Stimulated activated CD8-positive, alpha-beta memory T cell treated with anti-CD3 and anti-CD28 coated beads, Interleukin-12 subunit alpha, Interleukin-12 subunit beta, amount 100 ng/mL, for 24 hours (primary cell): ENCODE data around the gene CFAP69.
"Not testable (repeated sequence)": the region's sequence is repeated elsewhere in the genome, so short reads cannot be mapped to it uniquely, and the experiment has no call there.

Source experiments
- DNase-seq: peaks from one replicate; pipeline ENCODE4 v3.0.0-alpha.2; 2020; ENCODE audit errors: extremely low read depth

Gene CFAP69

DNA sequence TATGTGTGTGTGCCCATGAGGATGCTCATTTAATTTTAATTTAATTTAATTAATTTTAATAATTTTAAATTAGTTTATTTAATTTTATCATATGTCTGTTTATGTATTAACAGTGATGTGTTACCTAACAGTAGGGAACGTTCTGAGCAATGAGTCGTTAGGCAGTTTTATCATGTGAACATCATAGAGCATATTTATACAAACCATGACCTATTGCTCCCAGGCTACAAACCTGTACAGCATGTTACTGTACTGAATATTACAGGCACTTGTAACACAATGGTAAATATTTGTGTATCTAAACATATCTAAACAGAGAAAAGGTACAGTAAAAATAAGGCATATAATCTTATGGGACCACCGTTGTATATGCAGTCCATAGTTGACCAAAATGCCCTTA, 13.7 kb upstream of the CFAP69 start:
- DNase-seq: no peak

DNA sequence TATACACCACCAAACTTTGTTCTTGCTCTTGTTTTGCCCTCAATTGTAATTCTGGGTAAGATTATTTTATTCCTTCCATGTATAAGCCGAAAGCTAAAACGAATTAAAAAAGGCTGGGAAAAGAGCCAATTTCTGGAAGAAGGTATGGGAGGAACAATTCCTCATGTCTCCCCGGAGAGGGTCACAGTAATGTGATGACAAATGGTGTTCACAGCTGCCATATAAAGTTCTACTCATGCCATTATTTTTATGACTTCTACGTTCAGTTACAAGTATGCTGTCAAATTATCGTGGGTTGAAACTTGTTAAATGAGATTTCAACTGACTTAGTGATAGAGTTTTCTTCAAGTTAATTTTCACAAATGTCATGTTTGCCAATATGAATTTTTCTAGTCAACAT, 12.5 kb upstream of the CFAP69 start:
- no peak for DNase-seq

DNA sequence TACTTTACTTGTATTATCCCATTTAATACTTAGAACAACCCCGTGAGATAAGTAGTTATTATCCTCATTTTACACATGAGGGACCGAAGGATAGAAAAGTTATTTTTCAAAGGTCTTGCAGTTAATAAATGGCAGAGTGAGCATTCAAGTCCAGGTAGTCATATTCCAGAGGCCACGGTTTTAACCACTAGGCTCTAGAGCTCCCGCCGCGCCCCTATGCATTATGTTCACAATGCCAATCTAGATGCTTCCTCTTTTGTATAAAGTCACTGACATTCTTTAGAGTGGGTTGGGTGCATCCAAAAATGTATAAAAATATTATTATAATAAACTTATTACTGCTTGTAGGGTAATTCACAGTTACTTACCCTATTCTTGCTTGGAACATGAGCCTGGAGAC, 11.4 kb upstream of the CFAP69 start:
- no peak for DNase-seq

DNA sequence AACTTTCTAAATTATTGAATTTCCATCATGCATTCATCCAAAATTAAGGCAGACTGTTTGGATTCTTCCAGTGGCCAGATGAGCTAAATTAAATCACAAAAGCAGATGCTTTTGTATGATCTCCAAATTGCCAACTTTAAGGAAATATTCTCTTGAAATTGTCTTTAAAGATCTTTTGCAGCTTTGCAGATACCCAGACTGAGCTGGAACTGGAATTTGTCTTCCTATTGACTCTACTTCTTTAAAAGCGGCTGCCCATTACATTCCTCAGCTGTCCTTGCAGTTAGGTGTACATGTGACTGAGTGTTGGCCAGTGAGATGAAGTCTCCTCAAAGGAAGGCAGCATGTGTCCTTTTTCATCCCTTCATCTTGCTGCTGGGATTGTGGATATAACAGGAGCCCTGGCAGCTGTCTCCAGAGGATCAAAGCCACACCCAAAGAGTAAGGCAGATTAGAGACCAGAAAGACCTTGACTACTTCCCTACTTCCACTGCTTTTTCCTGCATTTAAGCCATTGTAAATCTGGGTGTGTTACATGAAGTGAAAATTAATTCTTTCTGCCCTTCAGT, 8.2 kb upstream of the CFAP69 start:
- DNase-seq: no peak

DNA sequence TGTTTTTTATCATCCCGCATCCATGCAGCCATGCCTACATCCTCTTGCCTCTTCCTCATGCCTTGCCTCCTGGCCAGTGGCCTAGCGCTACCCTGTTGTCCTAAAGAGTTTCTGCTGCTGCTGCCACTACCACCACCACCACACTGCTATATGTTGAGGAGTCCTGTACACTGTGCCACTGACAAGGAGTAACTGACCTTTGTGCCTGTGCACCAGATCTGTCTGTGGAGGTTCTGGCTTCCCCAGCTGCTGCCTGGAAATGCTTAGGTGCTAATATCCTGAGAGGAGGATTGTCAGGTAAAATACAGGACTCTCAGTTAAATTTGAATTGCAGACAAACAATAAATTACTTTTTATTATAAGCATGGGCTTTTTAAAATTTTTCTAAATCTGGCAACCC, 7.0 kb upstream of the CFAP69 start:
- DNase-seq: no peak

DNA sequence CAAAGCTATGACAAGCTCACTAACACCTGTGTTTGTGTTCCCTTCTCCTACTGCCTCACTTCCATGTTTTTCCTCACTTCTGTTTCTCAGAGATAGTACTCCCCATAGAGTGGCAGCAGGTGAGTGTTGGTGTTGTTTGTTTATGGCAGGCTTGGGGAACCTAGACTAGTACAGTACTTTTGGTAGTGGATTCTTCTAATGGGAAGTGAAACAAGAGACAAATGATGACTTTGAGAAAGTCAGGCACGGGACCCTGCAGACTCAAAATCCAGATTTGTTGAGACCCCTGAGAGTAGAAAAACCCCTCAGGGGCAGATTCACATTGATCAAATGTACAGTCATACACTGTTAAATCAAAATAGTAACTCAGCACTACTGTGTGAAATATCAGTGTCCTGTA, 6.4 kb upstream of the CFAP69 start:
- no peak for DNase-seq

DNA sequence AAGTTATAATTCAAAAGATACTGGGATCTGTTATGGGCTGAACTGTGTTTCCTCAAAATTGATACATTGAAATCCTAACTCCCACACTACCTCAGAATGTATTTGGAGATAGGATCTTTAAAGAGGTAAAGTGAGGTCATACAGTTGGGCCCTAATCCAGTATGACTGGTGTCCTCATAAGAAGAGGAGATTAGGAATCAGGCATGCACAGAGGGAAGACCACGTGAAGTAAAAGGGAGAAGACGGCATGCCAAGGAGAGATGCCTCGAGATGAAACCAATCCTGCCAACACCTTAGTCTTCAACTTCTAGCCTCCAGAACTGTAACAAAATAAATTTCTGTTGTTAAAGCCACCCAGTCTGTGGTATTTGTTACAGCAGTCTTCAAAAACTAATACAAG, 5.9 kb upstream of the CFAP69 start:
- no peak for DNase-seq

DNA sequence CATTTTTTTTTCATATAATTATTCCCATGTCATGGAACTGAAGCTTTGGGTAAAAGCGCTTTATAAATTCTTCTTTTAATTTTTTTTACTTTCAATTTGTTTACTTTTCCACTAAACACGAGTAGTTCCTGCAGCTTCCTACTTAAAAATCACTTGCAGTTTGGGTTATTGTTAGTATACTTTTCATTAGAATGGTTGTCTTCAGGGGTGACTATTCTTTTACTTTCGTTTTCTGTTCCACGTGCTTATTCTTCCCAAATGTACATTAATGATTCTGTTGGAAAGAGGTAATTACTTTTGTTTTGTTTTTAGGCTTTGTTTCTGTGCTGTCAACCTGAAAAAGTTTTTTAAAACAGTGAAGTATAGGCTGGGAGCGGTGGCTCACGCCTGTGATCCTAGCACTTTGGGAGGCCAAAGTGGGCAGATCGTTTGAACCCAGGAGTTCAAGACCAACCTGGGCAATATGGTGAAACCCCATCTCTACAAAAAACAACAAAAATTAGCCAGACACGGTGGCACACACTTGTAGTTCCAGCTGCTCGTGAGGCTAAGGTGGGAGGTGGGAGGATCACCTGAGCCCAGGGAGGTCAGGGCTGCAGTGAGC, 5.2 kb upstream of the CFAP69 start:
- no peak for DNase-seq

DNA sequence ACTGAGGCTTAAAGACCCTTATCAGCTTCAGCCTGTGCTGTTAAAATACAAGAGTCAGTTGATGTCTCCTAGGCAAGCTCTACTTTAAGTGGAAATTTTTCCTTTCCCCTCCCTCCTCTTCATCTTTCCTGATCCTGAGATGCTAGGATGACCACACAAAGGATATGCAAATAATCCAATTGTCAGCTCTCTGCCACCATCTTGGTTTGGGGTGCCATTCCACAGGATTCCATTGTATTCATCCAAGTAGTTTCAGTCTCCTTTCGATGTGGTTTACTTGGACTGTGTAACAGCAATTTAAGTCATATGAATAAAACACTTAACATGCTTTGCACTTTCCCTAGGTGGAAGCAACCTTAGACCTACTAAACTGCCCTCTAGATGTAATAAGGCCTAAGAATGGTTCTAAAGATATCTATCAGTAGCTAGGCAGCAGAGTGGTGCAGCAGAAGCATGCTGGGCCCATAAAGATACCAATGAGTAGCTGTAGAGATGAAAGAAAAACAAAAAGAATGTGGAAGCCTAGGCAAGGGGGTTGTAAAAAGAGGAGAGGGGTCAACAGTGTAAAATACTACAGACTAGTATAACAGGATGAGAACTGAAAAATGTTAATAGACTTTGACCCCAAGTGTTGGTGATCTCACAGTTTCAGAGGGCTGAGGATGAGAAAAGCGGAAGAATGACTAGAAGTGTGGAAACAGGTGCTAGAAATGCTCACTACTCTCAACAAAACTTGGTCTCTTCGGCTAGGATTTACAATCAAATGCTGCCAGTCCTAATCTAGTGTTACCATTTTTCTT, 2.4 kb upstream of the CFAP69 start:
- DNase-seq: no peak

DNA sequence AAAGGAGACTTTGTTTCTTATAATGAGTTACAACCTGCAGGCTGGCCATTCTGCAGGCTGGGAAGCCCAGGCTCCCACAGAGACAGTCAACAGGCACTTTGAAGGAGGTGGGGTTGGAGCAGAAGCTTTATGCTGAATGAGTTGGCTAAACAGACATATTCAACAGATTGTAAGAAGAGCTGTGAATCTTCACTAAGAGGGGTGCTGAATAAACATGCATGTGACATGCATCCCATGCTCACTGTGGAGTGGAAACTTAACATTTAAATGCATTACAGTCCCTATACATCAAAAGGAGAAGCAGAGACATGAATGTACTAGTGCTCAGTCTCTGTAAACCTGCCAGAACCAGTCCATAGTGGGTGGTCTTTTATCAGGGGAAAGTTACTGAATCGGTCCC, 1.4 kb upstream of the CFAP69 start:
- DNase-seq: no peak

DNA sequence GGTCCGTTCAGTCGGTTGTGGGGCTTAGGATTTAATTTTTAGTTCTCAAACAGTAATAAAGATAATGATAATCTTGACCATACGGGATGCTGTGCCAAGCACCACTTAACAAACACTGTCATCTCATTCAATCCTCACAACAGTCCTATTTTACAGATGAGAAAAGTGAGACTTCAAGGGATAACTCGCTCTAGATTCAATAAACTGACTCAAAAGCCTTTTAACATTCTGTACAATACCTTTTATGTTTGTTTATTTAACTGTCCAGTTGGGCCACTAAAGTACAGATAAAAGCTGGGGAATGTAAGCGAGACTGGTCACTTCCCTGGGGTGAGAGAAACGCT, 437 bp upstream of the CFAP69 start:
- DNase-seq: no peak

DNA sequence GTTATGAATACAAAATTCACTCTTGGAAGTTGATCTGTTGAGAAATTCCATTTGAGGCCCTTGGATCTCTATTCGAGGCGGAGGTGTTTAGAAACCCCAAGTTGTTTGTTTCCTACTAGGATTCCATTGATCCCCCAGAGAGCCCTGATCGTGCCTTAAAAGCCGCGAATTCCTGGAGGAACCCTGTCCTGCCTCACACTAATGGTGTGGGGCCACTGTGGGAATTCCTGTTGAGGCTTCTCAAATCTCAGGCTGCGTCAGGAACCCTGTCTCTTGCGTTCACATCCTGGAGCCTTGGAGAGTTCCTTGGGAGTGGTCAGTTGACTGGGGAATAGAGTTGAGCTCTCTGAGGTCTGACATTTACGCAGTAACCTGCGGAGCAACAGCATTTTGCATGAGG, 1.2 kb downstream of the CFAP69 start:
- no peak for DNase-seq

DNA sequence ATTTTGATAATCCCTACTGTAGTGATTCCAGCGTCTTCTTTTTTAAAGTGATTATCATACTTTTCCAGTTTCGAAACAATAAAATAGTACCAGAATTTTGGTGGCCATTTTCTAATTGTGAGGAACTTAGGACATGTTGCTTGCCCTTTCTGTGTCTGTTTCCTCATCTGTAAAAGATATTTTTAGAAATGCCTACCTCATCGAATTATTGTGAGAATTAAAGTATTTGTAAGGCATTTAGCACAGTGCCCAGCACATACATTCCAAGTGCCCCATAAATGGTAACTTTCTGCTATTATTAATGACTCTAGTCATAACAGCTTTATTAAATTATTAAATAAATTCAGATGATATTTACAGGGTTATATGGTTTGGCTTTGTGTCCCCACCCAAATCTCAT, 3.7 kb downstream of the CFAP69 start:
- DNase-seq: no peak

DNA sequence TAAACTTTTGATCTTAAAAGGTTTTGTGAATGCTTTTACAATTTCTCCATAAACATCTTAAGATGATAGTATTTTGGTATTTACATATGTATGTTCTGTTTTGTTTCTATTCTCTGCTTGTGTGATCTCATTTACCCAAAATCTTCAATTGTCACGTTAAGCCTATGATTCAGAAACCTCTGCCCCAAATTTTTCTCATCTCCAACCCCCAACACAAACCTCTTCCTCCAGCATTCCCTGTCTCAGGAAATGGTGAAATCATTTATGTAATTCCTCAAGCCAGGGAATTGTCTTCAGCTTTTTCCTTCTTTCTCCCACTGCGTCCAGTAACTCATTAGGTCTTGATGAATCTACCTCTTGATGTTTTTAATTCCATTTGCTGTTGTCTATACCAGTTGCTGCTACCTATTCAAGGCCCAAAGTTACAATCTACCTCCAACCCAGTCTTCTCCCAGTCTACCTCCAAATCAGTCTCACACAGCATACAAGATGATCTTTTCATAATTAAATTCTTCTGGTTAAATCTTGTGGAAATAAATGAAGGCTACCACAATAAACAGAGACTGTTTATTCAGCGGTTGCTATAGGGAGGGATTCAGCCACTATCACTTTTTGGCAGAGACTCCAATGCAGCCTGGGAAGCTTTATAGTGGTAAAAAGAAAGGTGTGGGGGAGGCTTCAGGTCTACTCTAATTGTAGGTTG, 5.8 kb downstream of the CFAP69 start:
- no peak for DNase-seq

DNA sequence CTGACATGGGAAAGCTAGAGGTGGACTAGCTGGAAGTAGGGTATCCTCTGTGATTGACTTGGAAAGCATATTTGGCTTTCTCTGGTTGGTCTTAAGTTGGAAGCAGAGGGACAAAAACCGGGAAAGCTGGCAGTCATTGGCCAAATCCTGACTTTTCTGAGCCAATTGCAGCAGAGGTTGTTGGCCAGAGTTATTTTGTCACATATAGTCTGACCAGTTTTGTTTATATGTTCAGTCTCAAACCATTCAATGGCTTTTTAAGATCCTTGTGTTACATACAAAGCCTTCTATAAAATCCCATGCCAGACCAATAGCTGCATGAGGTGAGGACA, 6.3 kb downstream of the CFAP69 start:
- no peak for DNase-seq

DNA sequence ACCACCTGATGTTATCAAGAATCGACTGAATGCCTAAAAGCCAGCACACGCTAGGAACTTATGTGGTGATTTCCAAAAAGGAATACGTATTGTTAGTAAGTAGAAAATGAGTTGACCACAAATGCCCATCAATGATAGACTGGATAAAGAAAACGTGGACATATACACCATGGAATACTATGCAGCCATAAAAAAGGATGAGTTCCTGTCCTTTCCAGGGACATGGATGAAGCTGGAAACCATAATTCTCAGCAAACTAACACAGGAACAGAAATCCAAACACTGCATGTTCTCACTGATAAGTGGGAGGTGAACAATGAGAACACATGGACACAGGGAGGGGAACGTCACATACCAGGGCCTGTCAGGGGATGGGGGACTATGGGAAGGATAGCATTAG, 11.0 kb downstream of the CFAP69 start:
- not testable (repeated sequence) for DNase-seq

DNA sequence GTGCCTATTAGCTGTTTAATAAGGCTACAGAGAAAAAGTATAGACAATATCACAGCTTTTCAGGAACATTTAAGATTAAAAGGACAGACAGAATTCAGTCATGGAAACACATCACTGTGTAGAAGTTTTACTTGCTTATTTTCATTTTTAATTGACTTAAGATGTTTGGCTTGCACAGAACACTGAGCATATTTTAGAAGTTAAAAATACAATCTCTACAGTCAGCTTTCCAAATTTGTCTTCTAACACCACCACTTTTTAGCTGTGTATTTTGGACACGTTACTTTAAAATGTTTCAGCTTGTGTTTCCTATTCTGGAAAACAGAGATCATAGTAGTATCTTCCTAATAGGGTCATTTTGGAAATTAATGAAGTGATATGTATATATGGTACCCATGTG, 11.8 kb downstream of the CFAP69 start:
- no peak for DNase-seq

DNA sequence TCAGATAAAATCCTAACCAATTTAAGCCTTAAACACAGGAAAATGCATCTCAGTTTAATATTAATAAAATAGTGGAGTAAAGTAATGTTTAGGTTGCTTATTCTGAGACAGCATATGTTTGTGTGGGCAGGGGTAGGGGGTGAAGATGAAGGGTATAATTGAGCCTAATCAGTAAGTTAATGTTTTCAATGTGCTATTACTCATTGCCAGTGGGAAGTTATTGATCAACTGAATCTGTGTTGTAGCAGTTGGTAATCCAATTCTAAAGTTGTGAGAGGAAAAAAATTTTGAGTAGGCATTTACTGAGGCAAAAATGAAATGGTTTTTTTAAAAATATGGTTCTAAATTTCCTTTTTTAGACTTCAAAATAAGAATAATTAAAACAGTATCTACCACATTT, 16.5 kb downstream of the CFAP69 start:
- DNase-seq: no peak

DNA sequence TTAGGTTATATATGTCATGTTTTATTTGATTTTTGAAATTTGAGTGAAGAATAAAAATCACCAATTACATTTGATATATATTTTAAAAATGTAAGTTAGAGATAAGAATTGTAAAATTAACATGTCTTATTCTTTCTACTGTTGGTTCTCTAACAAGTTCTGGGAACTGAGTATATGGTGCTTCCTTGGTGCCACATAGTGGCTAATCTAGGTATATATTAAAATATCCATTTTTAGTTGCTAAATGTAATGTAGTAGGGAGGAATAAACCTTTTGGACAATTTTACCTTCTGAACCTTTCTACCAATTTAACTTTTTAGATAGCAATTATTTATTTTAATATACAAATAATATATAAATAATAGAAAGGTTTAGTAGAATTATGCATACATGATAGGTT, 17.5 kb downstream of the CFAP69 start:
- no peak for DNase-seq

DNA sequence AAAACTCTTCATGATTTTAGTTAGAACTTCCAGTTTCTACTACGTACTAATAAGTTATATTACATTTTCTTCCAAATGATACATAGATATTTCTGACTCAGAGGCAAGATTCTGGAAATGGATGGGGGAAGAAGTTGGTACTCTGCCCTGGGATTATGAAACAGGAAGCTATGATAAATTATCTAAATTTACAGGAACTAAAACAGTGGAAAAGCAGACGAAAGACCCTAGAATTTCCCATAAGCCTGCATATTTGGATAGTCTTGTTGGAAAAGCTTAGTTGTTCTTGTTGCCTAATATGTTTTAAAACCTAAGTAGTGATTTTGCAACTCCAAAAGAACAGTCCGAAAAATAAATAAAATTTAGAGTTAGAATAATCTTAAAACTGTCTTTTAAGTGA, 21.8 kb downstream of the CFAP69 start:
- no peak for DNase-seq

DNA sequence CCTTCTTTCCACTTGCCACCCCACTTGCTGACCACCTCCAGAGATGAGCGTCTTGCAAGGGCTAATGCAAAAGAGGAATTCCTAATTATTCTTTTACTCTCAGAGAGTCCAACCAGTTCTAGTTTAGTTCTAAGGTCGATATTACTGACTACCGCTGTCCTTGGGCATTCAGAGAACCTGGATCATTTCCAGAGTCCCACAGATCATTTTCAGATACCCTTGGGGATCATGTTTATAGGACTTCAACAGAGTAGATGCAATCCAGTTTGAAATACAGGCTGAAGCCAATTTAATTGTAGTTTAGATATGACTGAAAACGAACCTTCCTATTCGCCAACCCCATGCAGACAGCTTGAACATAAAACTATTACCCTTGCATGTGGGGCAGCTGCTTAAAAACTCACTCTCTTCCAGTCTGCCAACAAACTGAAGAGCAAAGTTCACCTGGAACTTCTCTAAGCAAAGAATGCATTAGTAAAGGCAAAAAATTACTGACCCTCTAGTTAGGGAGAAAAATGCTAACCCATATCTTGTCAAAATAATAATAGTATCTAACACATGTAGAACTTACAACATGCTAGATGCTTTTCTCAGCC, 22.4 kb downstream of the CFAP69 start:
- no peak for DNase-seq

DNA sequence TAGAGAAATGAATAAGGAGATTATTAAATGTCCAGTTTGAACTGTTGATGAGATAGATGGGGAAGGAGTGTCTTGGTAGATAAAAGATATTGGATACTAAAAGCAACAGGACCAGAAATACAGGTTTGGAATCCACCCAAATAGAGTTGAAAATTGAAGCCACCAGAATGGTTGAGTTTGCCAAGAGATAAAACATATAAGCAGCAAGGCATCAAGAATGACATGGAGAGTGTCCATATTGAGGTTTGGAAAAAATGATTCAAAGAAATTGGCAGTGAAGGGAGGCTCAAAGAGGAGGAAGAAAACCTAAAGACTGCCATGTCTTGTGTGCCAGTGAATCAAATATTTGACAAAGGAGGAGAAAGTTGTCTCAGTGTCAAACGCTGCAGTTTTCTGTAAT, 24.2 kb downstream of the CFAP69 start:
- no peak for DNase-seq
